ENCODE results near the gene PTH2R. TPM values are rescaled to one million over a fixed set of nuclear protein-coding genes. Genes with fewer than 3 reads are reported as not detected.
"Not testable (repeated sequence)": the region's sequence is repeated elsewhere in the genome, so short reads cannot be mapped to it uniquely, and the experiment has no call there.

PTH2R gene
- total RNA-seq, 1 experiment from 2014 or later = not detected

DNA sequence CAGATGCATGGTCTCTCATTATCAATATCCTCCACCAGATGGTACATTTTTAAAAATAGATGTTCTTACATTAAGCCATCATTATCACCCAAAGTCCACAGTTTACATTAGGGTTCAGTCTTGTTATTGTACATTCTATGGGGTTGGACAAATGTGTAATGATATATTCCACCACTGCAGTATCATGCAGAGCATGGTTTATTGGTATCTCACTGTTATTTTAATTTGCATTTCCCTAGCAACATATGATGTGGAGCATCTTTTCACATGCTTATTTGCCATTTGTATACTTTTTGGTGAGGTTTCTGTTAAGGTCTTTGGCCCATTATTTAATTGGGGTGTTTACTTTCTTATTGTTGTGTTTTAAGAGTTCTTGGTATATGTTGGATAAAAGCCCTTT is 95.7 kb downstream of the PTH2R start:
- no TSS peak for BruUV-seq (replicated peaks)
- Histone ChIP-seq H3K27me3 (ENCODE audit: low read length) (no peaks in the 10 kb centered on the region), H3F3A (ENCODE audit: low read length, unreplicated experiment) (no peaks in the 10 kb centered on the region), H3K9me2 (replicated peaks; ENCODE audit: low read length) (no peaks in the 10 kb centered on the region), H3K27ac (ENCODE audit: low read length) (no peak overlapping the region), H3K4me2 (ENCODE audit: low read length) (no peak overlapping the region), H3K4me3 (ENCODE audit: low read length) (no peak overlapping the region), H3K79me2 (ENCODE audit: low read length) (no peaks in the 10 kb centered on the region), H3K9me3 (ENCODE audit: low read length) (no peaks in the 10 kb centered on the region), H3K9ac (ENCODE audit: low read length) (no peak overlapping the region), H2AFZ (ENCODE audit: low read length) (no peak overlapping the region), H4K20me1 (ENCODE audit: low read length) (no peaks in the 10 kb centered on the region), H3K36me3 (ENCODE audit: low read depth, low read length) (no peaks in the 10 kb centered on the region), H3K4me1 (ENCODE audit: insufficient read depth, low read length) (no peaks in the 10 kb centered on the region)
- ChIA-PET CTCF (no interaction called here), POLR2A (ENCODE audit: unreplicated experiment) (no interaction called here)
- TF ChIP-seq EZH2 (IDR thresholded peaks at IDR 0.05; ENCODE audit: low read length, unreplicated experiment) = no peak
- no peak for TF ChIP-seq EZH2phosphoT487 (IDR thresholded peaks at IDR 0.05; ENCODE audit: borderline replicate concordance, low read length)
- DNase-seq = no peak
- ATAC-seq = no peak
- intact Hi-C loops (cut with micrococcal nuclease) = no loop called here

DNA sequence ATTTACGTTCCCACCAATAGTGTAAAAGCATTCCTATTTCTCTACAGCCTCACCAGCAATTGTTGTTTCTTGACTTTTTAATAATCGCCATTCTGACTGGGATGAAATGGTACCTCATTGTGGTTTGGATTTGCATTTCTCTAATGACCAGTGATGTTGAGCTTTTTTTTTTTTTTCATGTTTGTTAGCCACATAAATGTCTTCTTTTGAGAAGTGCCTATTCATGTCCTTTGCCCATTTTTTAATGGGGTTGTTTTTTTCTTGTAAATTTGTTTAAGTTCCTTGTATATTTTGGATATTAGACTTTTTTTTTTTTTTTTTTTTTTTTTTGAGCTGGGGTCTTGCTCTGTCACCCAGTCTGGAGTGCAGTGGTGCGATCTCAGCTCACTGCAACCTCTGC is 98.8 kb downstream of the PTH2R start:
- H3K27me3 ChIP-seq (ENCODE audit: low read length); H3K27ac ChIP-seq (ENCODE audit: low read length); intact Hi-C loops (cut with micrococcal nuclease): not testable (repeated sequence)

DNA sequence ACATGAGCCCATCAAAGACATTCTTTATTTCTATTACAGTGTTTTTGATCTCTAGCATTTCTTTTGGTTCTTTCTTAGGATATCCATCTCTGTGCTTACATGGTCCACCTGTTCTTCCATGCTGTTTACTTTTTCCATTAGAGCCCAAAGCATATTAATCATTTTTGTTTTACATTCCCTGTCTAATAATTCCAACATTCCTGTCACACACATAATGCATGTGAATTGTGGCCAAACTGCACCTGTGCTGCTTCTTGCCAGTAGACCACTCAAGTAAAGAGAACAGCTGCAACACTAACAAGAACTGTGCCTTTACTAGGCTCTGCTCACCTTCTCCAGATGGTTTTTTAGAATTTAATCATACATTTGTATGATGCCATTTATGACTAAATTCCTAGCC is 103.0 kb downstream of the PTH2R start:
- Histone ChIP-seq H3K79me2 (ENCODE audit: low read length) (no peaks in the 10 kb centered on the region), H3K27me3 (ENCODE audit: low read length) (no peaks in the 10 kb centered on the region), H3K9me2 (replicated peaks; ENCODE audit: low read length) (no peaks in the 10 kb centered on the region), H3K4me1 (ENCODE audit: insufficient read depth, low read length) (no peaks in the 10 kb centered on the region), H3K27ac (ENCODE audit: low read length) (no peak overlapping the region), H3K36me3 (ENCODE audit: low read depth, low read length) (no peaks in the 10 kb centered on the region), H4K20me1 (ENCODE audit: low read length) (no peaks in the 10 kb centered on the region), H3K4me2 (ENCODE audit: low read length) (no peak overlapping the region), H3K4me3 (ENCODE audit: low read length) (no peak overlapping the region), H2AFZ (ENCODE audit: low read length) (no peak overlapping the region), H3K9me3 (ENCODE audit: low read length) (no peaks in the 10 kb centered on the region), H3K9ac (ENCODE audit: low read length) (no peak overlapping the region), H3F3A (ENCODE audit: low read length, unreplicated experiment) (no peaks in the 10 kb centered on the region)
- intact Hi-C loops (cut with micrococcal nuclease) = no loop called here
- CTCF ChIA-PET = no interaction called here
- DNase-seq (no peak), ATAC-seq (no peak)
- no TSS peak for BruUV-seq (replicated peaks)
- TF ChIP-seq, protein P1, sequence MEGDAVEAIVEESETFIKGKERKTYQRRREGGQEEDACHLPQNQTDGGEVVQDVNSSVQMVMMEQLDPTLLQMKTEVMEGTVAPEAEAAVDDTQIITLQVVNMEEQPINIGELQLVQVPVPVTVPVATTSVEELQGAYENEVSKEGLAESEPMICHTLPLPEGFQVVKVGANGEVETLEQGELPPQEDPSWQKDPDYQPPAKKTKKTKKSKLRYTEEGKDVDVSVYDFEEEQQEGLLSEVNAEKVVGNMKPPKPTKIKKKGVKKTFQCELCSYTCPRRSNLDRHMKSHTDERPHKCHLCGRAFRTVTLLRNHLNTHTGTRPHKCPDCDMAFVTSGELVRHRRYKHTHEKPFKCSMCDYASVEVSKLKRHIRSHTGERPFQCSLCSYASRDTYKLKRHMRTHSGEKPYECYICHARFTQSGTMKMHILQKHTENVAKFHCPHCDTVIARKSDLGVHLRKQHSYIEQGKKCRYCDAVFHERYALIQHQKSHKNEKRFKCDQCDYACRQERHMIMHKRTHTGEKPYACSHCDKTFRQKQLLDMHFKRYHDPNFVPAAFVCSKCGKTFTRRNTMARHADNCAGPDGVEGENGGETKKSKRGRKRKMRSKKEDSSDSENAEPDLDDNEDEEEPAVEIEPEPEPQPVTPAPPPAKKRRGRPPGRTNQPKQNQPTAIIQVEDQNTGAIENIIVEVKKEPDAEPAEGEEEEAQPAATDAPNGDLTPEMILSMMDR (conservative IDR thresholded peaks at IDR 0.05; ENCODE audit: low read depth, low read length) = no peak
- TF ChIP-seq EZH2 (IDR thresholded peaks at IDR 0.05; ENCODE audit: low read length, unreplicated experiment) = no peak
- no peak for TF ChIP-seq EZH2phosphoT487 (IDR thresholded peaks at IDR 0.05; ENCODE audit: borderline replicate concordance, low read length)
- POLR2A ChIA-PET (ENCODE audit: unreplicated experiment) = no interaction called here

More for the DNA sequence above, 98.8 kb downstream of the PTH2R start:
- H3K36me3 ChIP-seq (ENCODE audit: low read depth, low read length); ATAC-seq; H3K9ac ChIP-seq (ENCODE audit: low read length); H2AFZ ChIP-seq (ENCODE audit: low read length); H3K9me2 ChIP-seq (replicated peaks; ENCODE audit: low read length); H3K79me2 ChIP-seq (ENCODE audit: low read length); H3K9me3 ChIP-seq (ENCODE audit: low read length); H4K20me1 ChIP-seq (ENCODE audit: low read length); H3K4me3 ChIP-seq (ENCODE audit: low read length); BruUV-seq (replicated peaks); CTCF ChIA-PET; H3K4me1 ChIP-seq (ENCODE audit: insufficient read depth, low read length); H3K4me2 ChIP-seq (ENCODE audit: low read length); DNase-seq; H3F3A ChIP-seq (ENCODE audit: low read length, unreplicated experiment); POLR2A ChIA-PET (ENCODE audit: unreplicated experiment): not testable (repeated sequence)

DNA sequence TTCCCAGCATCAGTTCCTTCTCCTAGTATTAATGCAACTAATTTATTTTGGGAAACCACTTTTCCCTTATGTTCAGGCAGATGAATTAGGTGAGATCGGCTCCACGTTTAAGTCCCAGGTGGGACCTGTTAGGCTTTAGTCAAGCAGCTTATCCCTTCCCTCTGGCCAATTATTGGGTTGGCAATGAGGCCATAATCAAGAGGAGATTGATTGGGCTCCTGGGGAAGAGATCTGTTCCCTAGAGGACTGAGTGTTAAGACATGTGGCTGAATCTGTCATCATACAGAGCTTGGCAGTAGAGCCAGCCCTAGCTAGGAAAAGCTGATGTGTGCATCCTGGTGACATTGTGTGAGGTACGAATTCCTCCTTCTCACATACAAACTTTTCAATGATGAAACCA is 104.4 kb downstream of the PTH2R start:
- ChIA-PET CTCF (no interaction called here), POLR2A (ENCODE audit: unreplicated experiment) (no interaction called here)

More for the DNA sequence above, 104.4 kb downstream of the PTH2R start:
- H3K27me3 ChIP-seq (ENCODE audit: low read length) = no peaks in the 10 kb centered on the region
- H3K4me1 ChIP-seq (ENCODE audit: insufficient read depth, low read length) = no peaks in the 10 kb centered on the region
- H3K4me2 ChIP-seq (ENCODE audit: low read length) = no peak overlapping the region
- no peaks in the 10 kb centered on the region for H3K79me2 ChIP-seq (ENCODE audit: low read length)
- H3K27ac ChIP-seq (ENCODE audit: low read length) = no peak overlapping the region
- H3F3A ChIP-seq (ENCODE audit: low read length, unreplicated experiment) = no peaks in the 10 kb centered on the region
- no peak overlapping the region for H3K4me3 ChIP-seq (ENCODE audit: low read length)
- ATAC-seq = no peak
- TF ChIP-seq, protein P1 (conservative IDR thresholded peaks at IDR 0.05; ENCODE audit: low read depth, low read length) = no peak
- no peak for TF ChIP-seq EZH2 (IDR thresholded peaks at IDR 0.05; ENCODE audit: low read length, unreplicated experiment)
- TF ChIP-seq EZH2phosphoT487 (IDR thresholded peaks at IDR 0.05; ENCODE audit: borderline replicate concordance, low read length) = no peak
- H3K36me3 ChIP-seq (ENCODE audit: low read depth, low read length) = no peaks in the 10 kb centered on the region
- H3K9me2 ChIP-seq (replicated peaks; ENCODE audit: low read length) = no peaks in the 10 kb centered on the region
- intact Hi-C loops (cut with micrococcal nuclease) = no loop called here
- H3K9me3 ChIP-seq (ENCODE audit: low read length) = no peaks in the 10 kb centered on the region
- H4K20me1 ChIP-seq (ENCODE audit: low read length) = no peaks in the 10 kb centered on the region
- no peak overlapping the region for H2AFZ ChIP-seq (ENCODE audit: low read length)
- no TSS peak for BruUV-seq (replicated peaks)
- DNase-seq = no peak
- no peak overlapping the region for H3K9ac ChIP-seq (ENCODE audit: low read length)
